Measurements from ENCODE around the gene PGK2. TPM values are rescaled to one million over a fixed set of nuclear protein-coding genes. Genes with fewer than 3 reads are reported as not detected.

Gene PGK2
- total RNA-seq, 1 donor from 2014 or later = not detected

DNA sequence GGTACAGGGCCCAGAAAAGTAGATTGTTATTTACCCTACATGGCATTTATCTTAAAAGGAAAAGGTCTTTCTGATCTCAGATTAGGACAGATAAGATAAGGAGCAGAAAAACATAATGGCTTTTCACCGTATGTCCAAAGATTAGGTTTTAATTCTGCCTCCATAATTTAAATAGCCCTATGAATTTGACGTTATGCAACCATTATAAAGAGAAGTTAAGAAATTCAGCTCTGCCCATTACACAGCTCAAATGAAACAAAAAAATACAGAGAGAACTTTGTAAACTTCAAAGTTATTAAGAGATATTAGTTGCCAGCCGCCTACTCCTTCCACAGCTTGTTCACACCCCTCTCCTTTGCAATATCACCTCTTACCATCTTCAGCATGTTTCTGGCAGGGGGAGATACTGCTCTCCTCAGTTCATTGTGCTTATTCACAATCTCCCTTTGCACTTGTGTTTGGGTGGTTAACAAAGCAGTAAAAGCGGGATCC, 51.0 kb downstream of the PGK2 start:
- DNase-seq = no peak

Other genes starting within 250 kb of the PGK2 start
- gene C6orf141, start 236.6 kb downstream of the PGK2 start, total RNA-seq = 2.3 TPM
- gene RHAG, start 150.4 kb downstream of the PGK2 start, total RNA-seq = 3.0 TPM
- not detected for gene CRISP2, start 73.7 kb downstream of the PGK2 start, total RNA-seq
- 100 TPM for gene CRISP3, start 42.9 kb downstream of the PGK2 start, total RNA-seq
- gene CRISP1, start 79.2 kb upstream of the PGK2 start, total RNA-seq = not detected
- not detected for gene DEFB114, start 176.9 kb upstream of the PGK2 start, total RNA-seq
- not detected for gene DEFB113, start 182.3 kb upstream of the PGK2 start, total RNA-seq
- not detected for gene DEFB110, start 234.7 kb upstream of the PGK2 start, total RNA-seq